Stimulated activated CD4-positive, alpha-beta T cell treated with anti-CD3 and anti-CD28 coated beads, TNF-alpha, amount 100 ng/mL, for 4 hours (primary cell): Measurements from ENCODE around the gene LTF.
"Not testable (repeated sequence)": the region's sequence is repeated elsewhere in the genome, so short reads cannot be mapped to it uniquely, and the experiment has no call there.

Source experiments
- DNase-seq, 3 experiments: peaks; one replicate each; pipeline ENCODE4 v3.0.0-alpha.2; 2020; ENCODE audit warnings: low read depth in 3 of 3

The LTF gene

GRCh38 chr3:46442576-46443530 is 21.9 kb downstream of the LTF start:
- peak in 1 of 3 experiments; percentile 21 for DNase-seq

DNA sequence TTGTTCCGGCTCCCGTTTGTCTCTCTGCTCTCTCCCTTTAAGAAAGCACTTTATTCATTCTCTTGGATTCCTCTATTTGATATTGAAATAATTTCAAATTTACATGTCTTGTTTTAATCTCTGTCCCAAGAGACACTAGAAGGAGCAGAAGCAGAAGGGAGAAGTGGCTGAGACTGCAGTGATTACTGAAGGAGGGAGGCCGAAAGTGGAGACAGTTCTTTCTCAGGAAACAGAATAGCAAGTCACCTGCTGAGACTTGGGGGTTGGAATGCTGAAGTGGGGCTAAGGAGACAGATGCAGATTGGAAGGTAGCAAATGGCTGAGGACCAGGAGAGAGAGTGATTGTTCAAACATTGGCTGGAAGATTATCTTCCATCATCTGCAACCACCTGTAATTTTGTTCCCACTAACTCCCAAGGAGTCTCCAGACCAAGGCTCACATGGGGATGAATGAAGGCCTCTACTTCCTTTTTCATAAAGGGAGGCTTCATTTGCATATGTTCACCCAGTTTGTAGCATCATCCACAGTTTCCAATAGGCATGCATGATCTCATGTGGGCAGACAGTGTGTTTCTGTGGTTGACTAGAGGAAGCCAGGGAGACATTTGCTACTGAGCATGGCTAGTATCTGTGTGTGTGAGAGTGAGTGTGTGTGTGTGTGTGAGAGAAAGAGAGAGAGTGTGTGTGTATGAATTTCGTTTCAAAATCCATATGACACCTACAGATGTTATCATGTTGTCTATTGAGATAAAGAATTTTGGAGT is 24.0 kb downstream of the LTF start:
- DNase-seq = peak in 1 of 3 experiments; percentile 10

- DNase-seq = no peak
These were observed 25.9 kb downstream of the LTF start for GRCh38 chr3:46438831-46439230.

- no peak for DNase-seq
These were observed 29.5 kb downstream of the LTF start for GRCh38 chr3:46435081-46435726.

GRCh38 chr3:46433841-46434240 is 30.9 kb downstream of the LTF start:
- DNase-seq = no peak

DNA sequence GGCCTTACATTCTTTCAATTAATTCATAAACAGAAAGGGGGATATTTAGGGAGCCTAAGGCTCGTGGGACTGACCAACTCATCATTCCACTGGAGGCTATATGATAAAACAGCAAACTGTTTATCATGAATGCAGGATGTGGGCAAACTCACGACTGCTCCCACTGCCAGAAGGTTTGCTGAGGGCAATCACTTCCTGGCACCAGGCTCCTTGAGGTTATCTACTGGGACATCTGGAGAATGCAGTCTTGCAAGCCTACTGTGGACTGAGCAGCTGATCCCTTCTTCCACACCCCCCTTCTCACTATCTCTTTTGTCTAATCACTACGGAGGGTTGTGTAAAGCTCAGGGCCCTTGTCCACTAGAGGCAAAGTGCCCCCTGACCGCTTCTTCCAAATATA is 31.6 kb downstream of the LTF start:
- DNase-seq = not testable (repeated sequence)

- DNase-seq = not testable (repeated sequence)
These were observed 32.8 kb downstream of the LTF start for GRCh38 chr3:46431905-46432304.

DNA sequence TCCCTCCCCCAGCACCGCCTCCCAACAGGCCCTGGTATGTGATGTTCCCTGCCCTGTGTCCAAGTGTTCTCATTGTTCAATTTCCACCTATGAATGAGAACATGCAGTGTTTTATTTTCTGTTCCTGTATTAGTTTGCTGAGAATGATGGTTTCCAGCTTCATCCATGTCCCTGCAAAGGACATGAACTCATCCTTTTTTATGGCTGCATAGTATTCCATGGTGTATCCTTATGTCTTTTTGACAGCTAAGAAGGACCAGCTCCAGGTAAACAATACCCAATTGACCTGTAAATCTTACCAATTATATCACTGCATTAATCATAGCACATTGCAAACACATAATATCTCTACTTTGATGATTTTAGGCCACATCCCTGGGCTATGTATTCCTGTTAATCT is 33.8 kb downstream of the LTF start:
- not testable (repeated sequence) for DNase-seq

DNA sequence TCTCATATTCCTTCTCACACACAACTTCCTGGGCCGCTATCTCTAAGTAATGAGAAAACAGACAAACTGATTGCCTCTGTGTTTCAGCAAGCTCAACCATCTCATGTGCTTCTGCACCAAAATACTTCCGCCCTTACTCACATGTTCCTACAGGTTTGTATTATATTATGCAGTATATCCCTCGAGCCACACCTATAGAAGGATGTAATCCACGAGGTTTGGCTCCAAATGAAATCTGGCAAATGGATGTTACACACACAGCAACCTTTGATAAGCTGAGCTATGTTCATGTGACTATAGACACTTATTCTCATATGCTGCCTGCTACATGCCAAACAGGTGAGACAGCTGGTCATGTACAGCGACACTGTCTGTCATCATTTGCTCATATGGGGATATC is 35.0 kb downstream of the LTF start:
- DNase-seq = no peak

- no peak for DNase-seq
These were observed 35.5 kb downstream of the LTF start for GRCh38 chr3:46429250-46429649.

GRCh38 chr3:46427916-46428833 is 36.5 kb downstream of the LTF start:
- no peak for DNase-seq

- DNase-seq = not testable (repeated sequence)
These were observed 37.3 kb downstream of the LTF start for GRCh38 chr3:46427404-46427803.

DNA sequence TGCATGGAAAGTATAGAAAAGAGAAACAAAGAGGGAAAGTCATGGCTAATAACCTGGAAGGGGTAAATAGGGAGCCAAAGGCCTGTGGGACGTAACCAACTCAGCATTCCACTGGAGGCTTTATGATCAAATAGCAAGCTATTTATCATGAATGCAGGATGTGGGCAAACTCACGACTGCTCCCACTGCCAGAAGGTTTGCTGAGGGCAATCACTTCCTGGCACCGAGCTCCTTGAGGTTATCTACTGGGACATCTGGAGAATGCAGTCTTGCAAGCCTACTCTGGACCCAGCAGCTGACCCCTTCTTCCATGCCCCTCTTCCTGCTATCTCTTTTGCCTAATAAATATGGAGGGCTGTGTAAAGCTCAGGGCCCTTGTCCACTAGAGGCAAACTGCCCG is 38.2 kb downstream of the LTF start:
- not testable (repeated sequence) for DNase-seq

- DNase-seq = no peak
These were observed 41.1 kb downstream of the LTF start for GRCh38 chr3:46423588-46423987.

GRCh38 chr3:46422617-46423016 is 42.1 kb downstream of the LTF start:
- DNase-seq = no peak

DNA sequence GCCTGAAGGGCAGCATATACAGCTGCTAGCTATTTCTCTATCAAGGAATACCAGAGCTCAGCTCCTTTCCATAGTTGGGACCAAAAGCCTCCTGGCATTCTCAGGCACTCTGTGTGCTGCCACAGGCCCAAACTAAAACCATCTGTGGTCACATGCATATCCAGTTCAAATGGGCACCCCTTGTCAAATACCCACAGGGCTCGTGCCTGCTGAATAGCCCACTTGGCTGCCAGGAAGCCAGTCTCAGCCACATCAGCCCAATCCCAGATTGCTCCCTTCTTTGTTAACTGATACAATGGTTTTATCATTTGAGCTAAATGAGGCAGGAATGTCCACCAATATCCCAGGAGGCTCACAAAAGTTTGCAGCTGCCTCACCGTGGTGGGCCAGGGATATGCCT is 43.8 kb downstream of the LTF start:
- DNase-seq = no peak

DNA sequence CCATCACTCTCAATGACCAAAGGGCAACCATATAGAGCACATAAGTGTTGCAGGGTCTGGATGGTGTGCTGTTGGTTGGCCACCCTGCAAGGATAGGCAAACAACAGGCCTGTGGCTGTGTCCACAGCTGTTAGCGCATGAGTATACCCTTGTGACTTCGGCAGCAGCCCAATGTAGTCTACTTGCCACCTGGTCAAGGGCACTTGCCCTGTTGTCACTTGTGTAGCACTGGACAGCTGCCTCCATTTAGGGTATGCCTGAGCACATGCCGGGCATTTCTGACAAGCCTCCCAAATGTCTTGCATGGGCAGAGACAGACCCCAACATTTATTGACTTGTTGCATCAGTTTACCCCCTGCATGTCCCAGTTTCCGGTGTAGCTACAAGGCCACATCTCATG is 44.9 kb downstream of the LTF start:
- DNase-seq = no peak

GRCh38 chr3:46417841-46418611 is 46.7 kb downstream of the LTF start:
- DNase-seq = no peak

DNA sequence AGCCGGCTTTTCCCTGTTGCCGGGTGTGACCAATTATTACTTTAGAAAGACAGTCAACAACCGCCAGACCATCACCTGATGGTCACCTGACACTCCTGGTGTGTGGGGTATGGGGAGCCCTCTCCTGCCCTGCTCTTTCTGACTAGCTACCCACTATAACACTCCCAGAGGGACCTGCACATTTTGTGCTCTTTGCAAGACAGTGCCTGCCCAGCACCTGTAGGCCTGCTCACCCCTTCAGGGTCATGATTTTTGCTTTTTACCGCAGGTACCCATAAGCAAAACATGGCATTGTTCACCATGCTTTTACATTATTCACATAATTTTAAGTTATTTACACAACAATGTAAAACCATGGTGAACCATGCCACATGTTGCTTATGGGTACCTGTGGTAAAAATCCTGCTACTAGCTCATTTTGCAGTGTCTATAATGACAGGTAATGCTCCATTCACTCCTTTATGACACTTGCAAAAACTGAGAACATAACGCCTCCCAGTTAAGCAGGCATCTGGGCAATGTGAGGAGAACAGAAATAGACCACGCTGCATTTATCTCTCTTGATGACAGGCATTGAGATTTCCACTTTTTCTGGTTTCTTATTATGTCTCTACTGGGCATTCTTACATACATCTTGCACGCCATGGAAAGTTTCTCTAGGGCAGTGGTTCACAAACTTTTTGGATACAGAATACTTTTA is 47.7 kb downstream of the LTF start:
- no peak for DNase-seq
